COR-L47 (cell line): ENCODE results near the gene CEACAM6.
"Not testable (repeated sequence)": the region's sequence is repeated elsewhere in the genome, so short reads cannot be mapped to it uniquely, and the experiment has no call there.

Experiments
- DNase-seq: peaks from one replicate; lab custom pipeline; 2025; lab: John Stamatoyannopoulos, UW

CEACAM6 gene

GRCh38 chr19:41755328-41755913 is at the start of gene CEACAM6:
TSS of gene CEACAM6 (plus strand) at chr19:41755530. CDS start at chr19:41755639, 109 bp downstream.
- no peak for DNase-seq

DNA sequence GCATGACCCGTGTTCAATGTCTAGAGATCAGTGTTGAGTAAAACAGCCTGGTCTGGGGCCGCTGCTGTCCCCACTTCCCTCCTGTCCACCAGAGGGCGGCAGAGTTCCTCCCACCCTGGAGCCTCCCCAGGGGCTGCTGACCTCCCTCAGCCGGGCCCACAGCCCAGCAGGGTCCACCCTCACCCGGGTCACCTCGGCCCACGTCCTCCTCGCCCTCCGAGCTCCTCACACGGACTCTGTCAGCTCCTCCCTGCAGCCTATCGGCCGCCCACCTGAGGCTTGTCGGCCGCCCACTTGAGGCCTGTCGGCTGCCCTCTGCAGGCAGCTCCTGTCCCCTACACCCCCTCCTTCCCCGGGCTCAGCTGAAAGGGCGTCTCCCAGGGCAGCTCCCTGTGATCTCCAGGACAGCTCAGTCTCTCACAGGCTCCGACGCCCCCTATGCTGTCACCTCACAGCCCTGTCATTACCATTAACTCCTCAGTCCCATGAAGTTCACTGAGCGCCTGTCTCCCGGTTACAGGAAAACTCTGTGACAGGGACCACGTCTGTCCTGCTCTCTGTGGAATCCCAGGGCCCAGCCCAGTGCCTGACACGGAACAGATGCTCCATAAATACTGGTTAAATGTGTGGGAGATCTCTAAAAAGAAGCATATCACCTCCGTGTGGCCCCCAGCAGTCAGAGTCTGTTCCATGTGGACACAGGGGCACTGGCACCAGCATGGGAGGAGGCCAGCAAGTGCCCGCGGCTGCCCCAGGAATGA is 48.4 kb upstream of the CEACAM6 start:
- peak; percentile 57 for DNase-seq

GRCh38 chr19:41707502-41707812 is 47.9 kb upstream of the CEACAM6 start:
- peak; percentile 33 for DNase-seq

- no peak for DNase-seq
Measured at GRCh38 chr19:41707871-41708371, 47.4 kb upstream of the CEACAM6 start.

- DNase-seq = no peak
Measured at GRCh38 chr19:41708481-41708880, 46.8 kb upstream of the CEACAM6 start, which contains the start of gene CEACAM5. TSS of gene CEACAM5 (plus strand) at chr19:41708626. CDS start at chr19:41708732, 106 bp downstream.

DNA sequence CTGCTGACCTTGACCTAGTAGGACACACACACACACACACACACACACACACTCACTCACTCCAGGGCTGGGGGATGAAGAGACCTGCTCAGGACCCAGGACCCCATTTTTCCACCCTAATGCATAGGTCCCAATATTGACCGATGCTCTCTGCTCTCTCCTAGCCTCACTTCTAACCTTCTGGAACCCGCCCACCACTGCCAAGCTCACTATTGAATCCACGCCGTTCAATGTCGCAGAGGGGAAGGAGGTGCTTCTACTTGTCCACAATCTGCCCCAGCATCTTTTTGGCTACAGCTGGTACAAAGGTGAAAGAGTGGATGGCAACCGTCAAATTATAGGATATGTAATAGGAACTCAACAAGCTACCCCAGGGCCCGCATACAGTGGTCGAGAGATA is 45.8 kb upstream of the CEACAM6 start:
- DNase-seq = not testable (repeated sequence)

- no peak for DNase-seq
Measured at GRCh38 chr19:41709951-41710645, 45.2 kb upstream of the CEACAM6 start.

GRCh38 chr19:41711376-41712261 is 43.7 kb upstream of the CEACAM6 start:
- DNase-seq = no peak

GRCh38 chr19:41714598-41714997 is 40.7 kb upstream of the CEACAM6 start:
- no peak for DNase-seq

DNA sequence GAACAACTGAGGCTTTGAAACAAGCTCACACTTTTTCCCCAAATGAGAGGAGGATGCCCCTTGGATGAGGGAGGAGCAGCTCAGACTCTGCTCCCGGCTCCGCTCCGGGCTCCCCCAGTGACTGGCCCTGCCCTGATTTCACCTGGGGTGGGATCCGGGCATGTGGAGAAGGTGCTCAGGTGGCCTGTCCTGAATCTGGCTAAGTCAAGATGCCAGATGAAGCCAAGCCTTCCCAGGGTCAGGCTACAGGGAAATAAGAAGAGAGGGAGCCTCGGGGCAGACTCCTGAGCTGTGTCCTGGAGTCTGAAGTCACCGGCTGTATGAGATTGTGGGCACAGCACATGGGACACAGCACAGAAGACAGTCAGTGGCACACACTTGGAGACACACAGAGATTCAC is 36.6 kb upstream of the CEACAM6 start:
- no peak for DNase-seq

DNA sequence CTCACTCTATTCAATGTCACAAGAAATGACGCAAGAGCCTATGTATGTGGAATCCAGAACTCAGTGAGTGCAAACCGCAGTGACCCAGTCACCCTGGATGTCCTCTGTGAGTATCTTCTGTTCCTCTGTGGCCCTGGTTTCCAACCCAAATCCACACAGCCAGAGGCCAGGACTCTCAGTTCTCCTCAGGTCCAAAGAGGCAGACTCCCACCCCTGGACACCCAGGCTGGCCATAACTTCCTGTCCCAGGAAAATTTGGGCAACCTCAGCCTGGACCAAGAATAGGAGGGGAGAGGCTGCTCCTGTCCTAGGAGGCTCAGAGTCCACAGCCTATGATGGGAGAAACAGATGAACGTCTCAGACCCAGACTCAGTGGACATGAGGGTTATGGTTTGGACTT is 35.2 kb upstream of the CEACAM6 start:
- DNase-seq = no peak

DNA sequence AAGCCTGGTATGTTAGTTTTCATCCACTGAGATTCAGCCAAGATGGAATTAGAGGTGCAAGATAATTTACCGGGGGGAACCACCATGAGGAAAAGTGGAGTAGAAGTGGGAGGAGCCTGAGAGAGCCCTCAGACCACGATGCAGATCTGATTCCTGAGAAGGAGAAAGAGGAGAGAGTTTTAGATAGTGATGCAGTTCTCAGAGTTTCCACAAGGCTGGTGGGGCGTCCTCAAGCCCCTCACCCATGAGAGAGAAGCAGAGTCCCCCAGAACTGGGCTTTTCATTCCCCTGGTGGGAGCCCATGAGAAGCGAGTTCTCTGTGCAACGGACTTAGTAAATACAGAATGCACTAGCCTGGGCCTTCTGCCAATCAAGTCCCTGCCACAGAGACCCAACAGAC is 28.8 kb upstream of the CEACAM6 start:
- DNase-seq = no peak

GRCh38 chr19:41734156-41734555 is 21.2 kb upstream of the CEACAM6 start:
- DNase-seq = peak; percentile 64

GRCh38 chr19:41734585-41734984 is 20.7 kb upstream of the CEACAM6 start:
- peak; percentile 64 for DNase-seq

GRCh38 chr19:41735071-41735600 is 20.2 kb upstream of the CEACAM6 start:
- no peak for DNase-seq

- DNase-seq = no peak
Measured at GRCh38 chr19:41739361-41739760, 16.0 kb upstream of the CEACAM6 start.

- DNase-seq = no peak
Measured at GRCh38 chr19:41740415-41741243, 14.7 kb upstream of the CEACAM6 start.

GRCh38 chr19:41741244-41741554 is 14.1 kb upstream of the CEACAM6 start:
- DNase-seq = no peak

GRCh38 chr19:41744850-41745249 is 10.5 kb upstream of the CEACAM6 start:
- DNase-seq = no peak

DNA sequence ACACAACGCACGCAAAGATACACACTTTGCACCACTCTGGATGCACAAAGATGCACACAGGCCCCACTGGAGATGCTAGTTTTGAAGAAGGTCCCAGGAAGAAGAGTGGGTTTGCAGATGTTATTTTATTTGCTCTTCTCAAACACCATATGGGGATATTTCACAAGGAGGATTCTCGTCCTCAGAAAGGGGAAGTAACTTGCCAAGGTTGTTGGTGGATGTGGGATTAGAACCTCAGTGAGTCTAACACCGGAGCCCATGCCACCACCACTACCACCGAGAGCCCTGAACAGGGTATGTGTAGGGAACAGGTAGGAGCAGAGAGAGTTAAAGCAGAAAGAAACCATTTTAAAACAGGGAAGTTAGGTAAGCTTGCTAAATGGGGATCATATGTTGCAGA is 9.6 kb upstream of the CEACAM6 start:
- no peak for DNase-seq
